ENCODE results near the gene KCND2.

DNA sequence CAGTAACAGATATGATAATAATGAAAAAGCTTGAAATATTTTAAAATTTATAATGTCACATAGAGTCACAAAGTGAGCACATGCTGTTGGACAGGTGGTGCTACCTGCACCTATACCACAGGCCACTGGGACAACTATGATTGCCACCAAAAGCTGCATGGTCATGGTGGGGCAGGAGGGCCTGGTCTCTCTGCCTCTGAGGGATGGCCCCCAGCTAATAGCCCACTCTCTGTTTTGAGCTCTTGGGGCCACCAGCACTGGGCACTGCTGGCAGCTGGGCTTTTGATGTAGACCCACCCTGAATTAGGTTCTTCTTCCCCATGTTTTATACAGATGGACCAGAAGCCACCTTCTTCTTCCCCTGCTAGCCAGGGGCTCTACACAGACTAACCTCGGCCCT lies 265.4 kb downstream of the KCND2 start:
- TF ChIP-seq YY1 (IDR thresholded peaks at IDR 0.05; ENCODE audit: insufficient read depth, insufficient read length), result no peak
- TF ChIP-seq ZNF274 (IDR thresholded peaks at IDR 0.05; ENCODE audit: low read depth, low read length), result no peak

All from NT2/D1 (cell line).